Endothelial cell (in vitro differentiated cells): Measurements from ENCODE around the gene ZNRF3. TPM values are rescaled to one million over a fixed set of nuclear protein-coding genes. Genes with fewer than 3 reads are reported as not detected.
"Not testable (repeated sequence)": the region's sequence is repeated elsewhere in the genome, so short reads cannot be mapped to it uniquely, and the experiment has no call there.

Source experiments
- DNase-seq: peaks from one replicate; pipeline ENCODE4 v3.0.0; 2021; ENCODE audit warnings: low spot score
- H3K27ac Mint-ChIP-seq: one replicate; pipeline ENCODE4 v1.8.0; 2021; ENCODE audit warnings: mixed read lengths, inconsistent platforms; ENCODE audit not compliant: unreplicated experiment
- H3K27me3 Mint-ChIP-seq: one replicate; pipeline ENCODE4 v1.8.0; 2021; ENCODE audit warnings: mild to moderate bottlenecking, moderate library complexity, mixed read lengths, inconsistent platforms; ENCODE audit not compliant: unreplicated experiment
- H3K36me3 Mint-ChIP-seq: one replicate; pipeline ENCODE4 v1.8.0; 2021; ENCODE audit warnings: mild to moderate bottlenecking, low read depth, mixed read lengths, inconsistent platforms; ENCODE audit not compliant: unreplicated experiment
- H3K4me1 Mint-ChIP-seq: one replicate; pipeline ENCODE4 v1.8.0; 2021; ENCODE audit warnings: mild to moderate bottlenecking, mixed read lengths, inconsistent platforms; ENCODE audit not compliant: unreplicated experiment
- H3K4me3 Mint-ChIP-seq: one replicate; pipeline ENCODE4 v1.8.0; 2021; ENCODE audit warnings: mild to moderate bottlenecking, mixed read lengths, inconsistent platforms; ENCODE audit not compliant: unreplicated experiment
- H3K9me3 Mint-ChIP-seq: one replicate; pipeline ENCODE4 v1.8.0; 2021; ENCODE audit warnings: mixed read lengths, inconsistent platforms; ENCODE audit not compliant: unreplicated experiment
- total RNA-seq: library from RNA; stranded (reverse); fragmentation: NEBNext Ultra II Directional; extraction: Animal tissue kit (Norgen Biotek cat#: 25700); gene quantifications from one replicate; pipeline ENCODE4 v1.2.1, GENCODE V29; 2021; ENCODE audit not compliant: unreplicated experiment
- TF ChIP-seq, protein P1 (sequence below): fragments of 200-600 bp; sonication (generic); IDR thresholded peaks from one replicate; pipeline ENCODE4 v1.5.0; 2021; ENCODE audit warnings: antibody characterized with exemption; ENCODE audit not compliant: unreplicated experiment

Gene ZNRF3
- total RNA-seq, 1 donor from 2014 or later: 3.3 TPM

DNA sequence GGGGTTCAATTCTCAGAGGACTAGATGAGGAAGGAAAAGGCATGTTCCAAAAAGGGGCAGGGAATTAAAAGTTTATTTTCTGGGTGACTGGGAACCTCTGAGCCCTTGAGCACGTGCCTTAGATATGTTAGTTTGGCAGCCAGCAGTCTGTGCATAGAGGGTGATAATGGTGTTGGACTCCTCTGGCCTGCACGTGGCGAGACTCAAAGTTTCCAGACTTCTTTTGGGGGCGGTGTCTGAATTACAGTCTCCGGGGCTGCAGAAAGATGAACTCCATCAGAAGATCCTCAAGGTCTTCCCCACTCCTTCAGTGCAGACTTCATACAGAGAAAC, 861 bp upstream of the ZNRF3 start:
- Mint-ChIP-seq H3K4me1 (peaks cover 19% of the 10 kb centered on the region), H3K36me3 (no peaks in the 10 kb centered on the region), H3K27me3 (peaks cover 6% of the 10 kb centered on the region), H3K4me3 (peak overlapping the region; percentile 92), H3K27ac (peak overlapping the region; percentile 9), H3K9me3 (no peaks in the 10 kb centered on the region)
- TF ChIP-seq, protein P1, sequence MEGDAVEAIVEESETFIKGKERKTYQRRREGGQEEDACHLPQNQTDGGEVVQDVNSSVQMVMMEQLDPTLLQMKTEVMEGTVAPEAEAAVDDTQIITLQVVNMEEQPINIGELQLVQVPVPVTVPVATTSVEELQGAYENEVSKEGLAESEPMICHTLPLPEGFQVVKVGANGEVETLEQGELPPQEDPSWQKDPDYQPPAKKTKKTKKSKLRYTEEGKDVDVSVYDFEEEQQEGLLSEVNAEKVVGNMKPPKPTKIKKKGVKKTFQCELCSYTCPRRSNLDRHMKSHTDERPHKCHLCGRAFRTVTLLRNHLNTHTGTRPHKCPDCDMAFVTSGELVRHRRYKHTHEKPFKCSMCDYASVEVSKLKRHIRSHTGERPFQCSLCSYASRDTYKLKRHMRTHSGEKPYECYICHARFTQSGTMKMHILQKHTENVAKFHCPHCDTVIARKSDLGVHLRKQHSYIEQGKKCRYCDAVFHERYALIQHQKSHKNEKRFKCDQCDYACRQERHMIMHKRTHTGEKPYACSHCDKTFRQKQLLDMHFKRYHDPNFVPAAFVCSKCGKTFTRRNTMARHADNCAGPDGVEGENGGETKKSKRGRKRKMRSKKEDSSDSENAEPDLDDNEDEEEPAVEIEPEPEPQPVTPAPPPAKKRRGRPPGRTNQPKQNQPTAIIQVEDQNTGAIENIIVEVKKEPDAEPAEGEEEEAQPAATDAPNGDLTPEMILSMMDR: no peak
- DNase-seq: peak; percentile 12

GRCh38 chr22:28883657-28883916, 215 bp downstream of the ZNRF3 start:
- H3K36me3 Mint-ChIP-seq: no peaks in the 10 kb centered on the region
- H3K27me3 Mint-ChIP-seq: peaks cover 6% of the 10 kb centered on the region
- H3K9me3 Mint-ChIP-seq: no peaks in the 10 kb centered on the region
- DNase-seq: no peak
- TF ChIP-seq, protein P1: no peak
- peaks cover 19% of the 10 kb centered on the region for H3K4me1 Mint-ChIP-seq
- no peak overlapping the region for H3K27ac Mint-ChIP-seq
- H3K4me3 Mint-ChIP-seq: no peak overlapping the region

DNA sequence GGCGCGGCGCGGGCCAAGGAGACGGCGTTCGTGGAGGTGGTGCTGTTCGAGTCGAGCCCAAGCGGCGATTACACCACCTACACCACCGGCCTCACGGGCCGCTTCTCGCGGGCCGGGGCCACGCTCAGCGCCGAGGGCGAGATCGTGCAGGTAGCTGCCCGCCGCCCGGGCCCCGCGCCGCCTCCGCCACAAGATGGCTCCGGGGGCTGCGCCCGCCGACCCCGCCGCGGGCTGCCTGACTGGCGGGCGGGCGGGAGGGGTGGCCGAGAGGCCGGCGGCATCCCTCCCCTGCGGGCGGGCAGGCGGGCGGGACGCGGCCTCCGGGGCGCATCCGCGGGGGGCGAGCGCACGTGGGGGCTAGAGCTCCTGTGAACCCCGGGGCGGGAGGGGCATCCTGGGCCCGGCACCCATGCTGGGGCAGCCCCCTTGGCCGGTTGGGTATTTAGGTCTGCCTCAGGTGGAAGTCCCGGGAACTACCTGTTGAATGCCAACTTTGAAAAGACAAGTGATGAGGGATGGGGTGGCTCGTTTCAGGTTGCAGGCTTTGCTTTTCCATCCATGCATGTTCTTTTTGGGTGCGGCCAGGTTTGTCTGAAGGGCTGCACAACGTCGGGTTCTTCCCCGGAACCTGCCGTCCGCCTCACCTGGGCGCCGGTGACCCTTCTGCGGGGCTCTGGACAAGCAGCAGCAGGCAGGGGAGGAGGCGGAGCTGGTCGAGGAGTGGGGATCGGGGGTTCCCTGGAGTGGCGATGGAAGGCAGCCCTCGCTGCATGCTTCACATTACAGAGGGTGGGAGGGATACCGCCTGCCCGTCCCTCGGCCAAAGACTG, 760 bp downstream of the ZNRF3 start:
- Mint-ChIP-seq H3K4me1 (peaks cover 19% of the 10 kb centered on the region), H3K27ac (no peak overlapping the region), H3K4me3 (peak overlapping the region; percentile 77)

DNA sequence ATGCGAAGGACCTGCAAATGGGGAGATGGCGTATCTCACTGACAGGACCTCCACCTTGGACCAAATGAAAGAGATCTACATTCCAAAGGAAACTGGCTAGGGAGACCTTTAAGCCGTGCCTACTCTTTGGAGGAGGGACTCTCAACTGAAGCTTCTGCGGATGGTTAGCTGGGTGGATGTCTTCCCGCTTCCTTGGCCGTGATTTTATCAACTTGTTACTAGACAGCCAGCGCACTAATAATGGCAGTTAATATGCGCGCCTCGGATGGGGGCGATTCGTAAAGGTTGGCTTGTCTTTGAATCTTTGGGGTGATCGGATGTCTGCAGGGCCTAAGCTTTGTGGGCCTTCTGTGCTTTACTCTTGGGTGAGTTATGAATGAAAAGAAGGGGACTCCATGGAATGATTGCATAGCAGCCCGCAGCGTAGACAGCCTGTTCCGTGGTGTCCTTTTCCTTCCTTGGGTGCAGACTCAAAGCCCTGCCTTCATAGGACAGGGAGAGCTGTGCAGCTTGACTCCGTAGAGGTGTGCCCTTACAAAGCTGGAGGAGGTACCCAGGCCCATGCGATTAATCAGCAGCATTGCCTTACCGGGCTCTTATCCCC, 1.5 kb downstream of the ZNRF3 start:
- H3K27ac Mint-ChIP-seq: no peak overlapping the region
- TF ChIP-seq, protein P1: no peak
- H3K36me3 Mint-ChIP-seq: no peaks in the 10 kb centered on the region
- DNase-seq: no peak
- H3K4me3 Mint-ChIP-seq: peak overlapping the region; percentile 77
- no peaks in the 10 kb centered on the region for H3K9me3 Mint-ChIP-seq
- H3K27me3 Mint-ChIP-seq: peaks cover 6% of the 10 kb centered on the region
- peaks cover 16% of the 10 kb centered on the region for H3K4me1 Mint-ChIP-seq

More for the DNA sequence above, 760 bp downstream of the ZNRF3 start:
- Mint-ChIP-seq H3K27me3 (peaks cover 6% of the 10 kb centered on the region), H3K36me3 (no peaks in the 10 kb centered on the region), H3K9me3 (no peaks in the 10 kb centered on the region)
- TF ChIP-seq, protein P1: no peak
- DNase-seq: peak; percentile 41

DNA sequence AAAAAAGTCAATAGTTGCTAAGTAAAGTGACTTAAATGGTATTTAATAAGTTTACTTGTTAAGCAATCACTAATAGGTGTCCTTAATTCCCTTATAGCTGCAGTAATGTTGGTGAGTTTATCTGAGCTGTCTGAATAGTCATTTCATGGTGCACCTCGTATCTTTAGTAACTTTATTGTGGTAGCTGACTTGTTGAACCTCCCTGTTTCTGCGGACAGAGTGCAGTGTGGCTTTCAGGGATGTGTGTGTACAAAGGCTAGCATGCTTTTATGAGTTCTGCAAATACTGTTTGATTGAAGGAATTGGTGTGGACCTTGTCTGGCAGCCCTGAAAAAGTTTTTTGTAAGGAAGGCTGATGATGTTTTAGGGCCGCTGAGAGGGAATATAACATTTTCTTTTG, 2.6 kb downstream of the ZNRF3 start:
- TF ChIP-seq, protein P1: no peak
- Mint-ChIP-seq H3K9me3 (no peaks in the 10 kb centered on the region), H3K4me1 (peaks cover 14% of the 10 kb centered on the region), H3K36me3 (no peaks in the 10 kb centered on the region), H3K27me3 (peaks cover 4% of the 10 kb centered on the region), H3K4me3 (no peak overlapping the region), H3K27ac (no peak overlapping the region)
- DNase-seq: no peak

DNA sequence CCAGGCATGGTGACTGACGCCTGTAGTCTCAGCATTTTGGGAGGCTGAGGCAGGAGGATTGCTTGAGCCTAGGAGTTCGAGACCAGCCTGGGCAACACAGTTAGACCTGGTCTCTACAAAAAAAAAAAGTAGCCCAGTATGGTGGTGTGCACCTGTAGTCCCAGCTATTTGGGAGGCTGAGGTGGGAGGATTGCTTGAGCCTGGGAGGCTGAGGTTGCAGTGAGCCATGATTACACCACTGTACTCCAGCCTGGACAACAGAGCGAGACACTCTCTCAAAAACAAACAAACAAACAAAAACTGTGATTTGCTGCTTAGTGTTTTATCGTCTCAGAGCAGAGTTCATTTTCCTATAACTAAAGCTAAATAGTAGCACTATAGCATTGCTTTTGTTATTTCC, 3.3 kb downstream of the ZNRF3 start:
- H3K4me3 Mint-ChIP-seq, H3K36me3 Mint-ChIP-seq, H3K27me3 Mint-ChIP-seq: not testable (repeated sequence)

More for the DNA sequence above, 3.3 kb downstream of the ZNRF3 start:
- H3K9me3 Mint-ChIP-seq, DNase-seq, H3K27ac Mint-ChIP-seq: not testable (repeated sequence)
- peaks cover 18% of the 10 kb centered on the region for H3K4me1 Mint-ChIP-seq
